Superior temporal gyrus (tissue), 1 donor: ENCODE results near the gene HIRA.

Experiments
- DNase-seq: peaks from one replicate; pipeline ENCODE4 v3.0.0-alpha.2; 2016; ENCODE audit errors: extremely low spot score

HIRA gene, protein sequence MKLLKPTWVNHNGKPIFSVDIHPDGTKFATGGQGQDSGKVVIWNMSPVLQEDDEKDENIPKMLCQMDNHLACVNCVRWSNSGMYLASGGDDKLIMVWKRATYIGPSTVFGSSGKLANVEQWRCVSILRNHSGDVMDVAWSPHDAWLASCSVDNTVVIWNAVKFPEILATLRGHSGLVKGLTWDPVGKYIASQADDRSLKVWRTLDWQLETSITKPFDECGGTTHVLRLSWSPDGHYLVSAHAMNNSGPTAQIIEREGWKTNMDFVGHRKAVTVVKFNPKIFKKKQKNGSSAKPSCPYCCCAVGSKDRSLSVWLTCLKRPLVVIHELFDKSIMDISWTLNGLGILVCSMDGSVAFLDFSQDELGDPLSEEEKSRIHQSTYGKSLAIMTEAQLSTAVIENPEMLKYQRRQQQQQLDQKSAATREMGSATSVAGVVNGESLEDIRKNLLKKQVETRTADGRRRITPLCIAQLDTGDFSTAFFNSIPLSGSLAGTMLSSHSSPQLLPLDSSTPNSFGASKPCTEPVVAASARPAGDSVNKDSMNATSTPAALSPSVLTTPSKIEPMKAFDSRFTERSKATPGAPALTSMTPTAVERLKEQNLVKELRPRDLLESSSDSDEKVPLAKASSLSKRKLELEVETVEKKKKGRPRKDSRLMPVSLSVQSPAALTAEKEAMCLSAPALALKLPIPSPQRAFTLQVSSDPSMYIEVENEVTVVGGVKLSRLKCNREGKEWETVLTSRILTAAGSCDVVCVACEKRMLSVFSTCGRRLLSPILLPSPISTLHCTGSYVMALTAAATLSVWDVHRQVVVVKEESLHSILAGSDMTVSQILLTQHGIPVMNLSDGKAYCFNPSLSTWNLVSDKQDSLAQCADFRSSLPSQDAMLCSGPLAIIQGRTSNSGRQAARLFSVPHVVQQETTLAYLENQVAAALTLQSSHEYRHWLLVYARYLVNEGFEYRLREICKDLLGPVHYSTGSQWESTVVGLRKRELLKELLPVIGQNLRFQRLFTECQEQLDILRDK

DNA sequence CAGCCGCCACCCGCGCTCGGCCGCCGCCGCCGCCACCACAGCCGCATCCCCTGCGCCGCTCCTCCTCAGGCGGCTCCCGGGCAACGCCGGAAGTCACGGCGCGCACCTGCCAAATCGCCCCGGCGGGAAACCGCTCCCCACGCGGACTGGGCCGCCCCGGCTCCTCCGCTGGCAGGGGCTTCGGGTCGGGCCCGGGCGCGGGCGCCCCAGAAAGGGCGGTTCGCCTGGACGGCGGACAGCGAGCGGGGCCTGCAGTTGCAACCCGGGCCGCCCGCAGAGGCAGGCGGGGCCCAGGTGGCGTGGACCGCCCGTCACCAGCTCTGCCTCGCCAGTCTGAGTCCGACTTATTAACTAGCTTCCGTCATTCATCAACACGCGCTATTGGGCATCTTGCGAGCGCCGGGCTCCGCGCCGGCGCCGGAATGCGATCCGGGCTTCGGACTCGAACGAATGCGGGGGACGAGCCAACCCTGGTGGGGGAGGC lies at the start of gene HIRA:
Gene HIRA (minus strand): TSS at position 85 of the 484 bp plus-strand sequence. CDS start 257 bp downstream, outside the sequence.
- peak; percentile 83 for DNase-seq

DNA sequence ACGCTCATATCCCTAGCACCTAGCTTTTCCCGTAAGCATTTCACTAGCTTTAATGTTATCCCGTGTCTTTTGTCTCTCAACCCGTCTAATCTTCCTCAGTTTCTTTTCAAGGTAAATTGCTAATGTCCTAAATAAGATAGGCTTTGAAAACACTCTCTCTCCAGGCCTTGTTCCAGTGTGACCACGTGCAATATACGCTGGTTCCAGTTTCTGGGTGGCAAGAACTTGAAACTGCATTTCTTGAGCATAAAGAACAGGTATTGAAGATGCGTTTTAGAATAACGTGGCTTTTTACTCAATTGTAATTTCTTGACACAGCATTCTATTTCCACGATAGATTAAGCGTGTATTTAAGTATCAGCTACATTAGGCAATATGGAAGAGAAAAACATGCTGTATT lies 49.3 kb upstream of the HIRA start:
- no peak for DNase-seq

DNA sequence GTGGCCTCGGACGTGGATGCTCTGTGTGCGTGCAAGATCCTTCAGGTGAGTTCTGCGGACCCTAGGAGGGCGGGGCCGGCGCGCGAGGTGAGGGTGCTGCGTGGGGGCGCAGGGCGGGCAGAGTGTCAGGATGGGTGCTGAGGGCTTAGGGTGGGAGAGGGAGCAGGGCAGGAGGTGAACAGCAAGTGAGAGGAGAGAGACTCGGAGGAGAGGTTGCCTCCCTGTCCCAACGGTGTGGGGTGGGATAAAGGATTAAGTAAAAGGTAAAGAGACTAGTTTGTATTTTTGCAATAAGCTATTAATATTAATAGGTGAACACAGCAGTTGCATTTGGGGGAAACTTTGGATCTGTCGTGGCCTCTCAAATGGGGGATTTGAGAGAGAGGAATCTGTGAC lies 48.6 kb upstream of the HIRA start:
- DNase-seq: no peak

DNA sequence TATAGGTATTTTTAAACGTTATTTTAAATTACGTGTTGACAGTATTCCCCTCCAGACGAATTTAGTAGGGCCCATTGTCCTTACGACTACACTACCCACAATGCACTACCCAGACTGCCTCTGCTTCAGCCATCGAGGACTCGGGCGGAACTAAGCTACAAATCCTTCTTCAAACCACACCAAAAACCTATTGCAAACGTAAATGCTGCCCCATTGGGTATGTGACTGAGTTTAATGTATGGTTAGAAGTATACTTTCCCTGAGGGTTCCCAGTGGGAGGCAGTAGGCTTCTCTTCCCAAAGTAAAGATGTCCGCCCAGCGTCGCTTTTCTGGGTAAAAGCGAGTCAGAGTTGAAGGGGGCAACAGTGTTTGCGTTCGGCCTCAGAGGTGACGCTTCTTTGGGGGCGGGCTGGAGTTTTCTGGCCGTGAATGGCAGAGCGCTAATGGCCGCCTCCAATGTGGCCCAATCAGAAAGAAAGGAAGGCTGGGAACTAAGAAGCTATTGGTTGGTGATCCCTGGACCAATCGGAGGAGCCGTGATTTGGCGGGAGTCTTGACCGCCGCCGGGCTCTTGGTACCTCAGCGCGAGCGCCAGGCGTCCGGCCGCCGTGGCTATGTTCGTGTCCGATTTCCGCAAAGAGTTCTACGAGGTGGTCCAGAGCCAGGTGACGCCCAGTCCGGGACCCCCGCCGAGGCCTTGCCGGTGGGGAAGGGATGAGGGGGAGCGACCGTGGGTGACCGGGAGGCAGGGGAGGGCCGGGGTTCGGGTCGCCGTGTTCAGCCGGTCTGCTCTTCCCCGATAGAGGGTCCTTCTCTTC lies 48.0 kb upstream of the HIRA start, which contains the start of gene CDC45:
Gene CDC45 (plus strand): TSS at position 566 of the 818 bp plus-strand sequence. CDS start 49 bp downstream, at position 615.
- DNase-seq: peak; percentile 99

DNA sequence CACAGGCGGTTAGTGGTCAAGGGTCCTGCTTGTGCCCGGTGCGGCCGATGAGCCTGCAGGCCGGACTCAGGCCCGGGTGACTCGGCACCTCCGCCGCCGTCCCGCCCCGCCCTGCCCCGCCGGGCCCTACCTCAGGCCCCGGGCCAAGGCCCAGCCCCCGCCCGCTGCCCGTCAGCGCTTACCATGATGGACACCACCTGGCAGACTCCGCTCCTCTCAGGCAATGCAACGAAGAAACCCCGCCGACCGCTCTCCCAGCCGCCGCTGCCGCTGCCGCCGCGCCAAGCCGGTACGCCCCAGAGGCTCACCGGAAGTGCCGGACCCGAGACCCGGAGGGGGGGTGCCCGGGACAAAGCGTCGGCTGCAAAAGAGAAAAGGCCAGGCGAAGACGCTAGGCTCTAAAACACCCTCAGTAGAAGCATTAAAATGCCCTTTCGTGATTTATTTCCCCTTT lies 47.4 kb upstream of the HIRA start, which contains the start of gene UFD1:
Gene UFD1 (minus strand): TSS at position 293 of the 454 bp plus-strand sequence. CDS start 108 bp downstream, at position 185.
- no peak for DNase-seq

DNA sequence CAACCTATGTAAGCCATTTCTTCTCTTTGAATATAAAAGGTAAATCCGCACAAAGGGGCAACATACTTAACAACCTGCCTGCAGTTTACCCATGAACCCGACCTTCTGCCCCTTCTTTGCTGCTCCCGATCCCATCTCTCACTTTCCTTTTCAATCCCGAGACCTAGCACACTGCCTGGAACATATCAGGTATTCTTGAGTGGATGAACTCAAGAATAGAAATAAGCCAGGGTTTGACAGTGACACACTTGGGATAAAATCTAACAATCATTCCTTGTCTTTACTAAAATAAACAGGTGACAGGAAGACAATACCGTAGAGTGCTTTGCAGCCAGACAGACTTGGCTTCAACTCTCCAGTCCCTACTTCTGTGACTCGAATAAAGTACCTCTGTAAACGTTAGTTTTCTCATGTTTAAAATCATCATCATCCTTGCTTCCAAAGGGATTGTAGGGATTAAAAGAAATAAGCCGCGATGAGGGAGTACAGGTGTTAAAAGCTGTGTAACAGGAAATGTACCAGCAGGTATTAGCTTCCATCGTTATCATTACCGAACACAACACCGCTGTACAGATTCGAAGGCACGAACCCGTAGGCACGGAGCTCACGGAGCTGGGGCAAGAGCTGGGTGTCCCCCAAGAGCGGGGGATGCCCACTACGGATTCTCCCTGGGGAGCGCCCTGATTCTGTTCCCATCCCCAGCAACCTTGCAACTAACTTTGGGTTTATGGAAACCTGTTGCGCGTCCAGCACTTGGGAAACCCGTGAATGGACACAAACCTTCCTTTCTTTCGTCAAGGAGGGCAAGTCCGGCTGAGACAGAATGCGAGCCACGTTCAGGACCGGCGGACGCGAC lies 46.7 kb upstream of the HIRA start:
- DNase-seq: no peak

DNA sequence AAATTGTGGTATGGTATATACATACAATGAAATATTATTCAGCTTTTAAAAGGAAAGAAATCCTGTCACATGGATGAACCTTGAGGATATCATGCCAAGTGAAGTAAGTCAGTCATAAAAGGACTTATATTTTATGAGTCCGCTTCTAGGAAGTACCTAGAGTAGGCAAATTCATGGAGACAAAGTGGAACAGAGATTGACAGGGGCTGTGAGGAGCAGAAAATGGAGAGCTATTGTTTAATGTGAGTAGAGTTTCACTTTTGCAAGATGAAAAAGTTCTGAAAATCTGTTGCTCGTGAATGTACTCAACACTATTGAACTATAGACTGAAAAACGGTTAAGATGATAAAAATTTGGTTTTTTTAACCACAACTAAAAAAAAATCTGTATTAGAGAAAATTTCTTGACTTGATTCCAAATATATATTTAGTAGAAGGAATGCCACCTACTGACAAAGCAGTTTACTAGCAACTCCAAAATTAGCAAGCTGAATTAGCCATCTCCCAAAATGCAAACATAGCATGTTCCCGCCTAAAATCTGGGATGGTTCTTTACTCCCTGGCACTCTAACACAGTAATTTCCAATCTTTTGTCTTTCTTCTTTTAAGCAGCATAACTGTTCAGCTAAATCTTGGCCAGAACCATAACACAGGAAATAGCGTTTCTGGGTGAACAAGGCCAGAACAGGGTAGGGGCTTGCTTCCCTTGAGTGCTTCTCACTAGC lies 46.0 kb upstream of the HIRA start:
- peak; percentile 12 for DNase-seq

DNA sequence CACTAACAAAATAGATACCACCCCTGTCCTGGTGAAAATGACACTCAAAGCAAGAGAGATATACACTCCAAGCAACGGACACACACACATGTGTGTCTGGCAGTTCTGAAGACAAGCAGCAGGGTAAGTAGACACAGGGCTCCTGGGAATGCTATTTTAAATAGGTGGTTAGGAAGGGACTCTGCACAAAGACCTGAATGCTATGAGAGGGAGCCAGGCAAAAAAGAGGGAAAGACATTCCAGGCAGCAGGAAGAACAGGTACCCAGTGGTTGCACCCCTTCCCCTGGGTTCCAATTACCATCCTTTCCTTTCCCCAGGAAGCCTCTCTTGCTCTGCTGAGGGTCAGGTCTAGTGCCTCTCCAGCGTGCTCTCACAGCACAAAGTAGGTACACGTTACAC lies 44.5 kb upstream of the HIRA start:
- no peak for DNase-seq

DNA sequence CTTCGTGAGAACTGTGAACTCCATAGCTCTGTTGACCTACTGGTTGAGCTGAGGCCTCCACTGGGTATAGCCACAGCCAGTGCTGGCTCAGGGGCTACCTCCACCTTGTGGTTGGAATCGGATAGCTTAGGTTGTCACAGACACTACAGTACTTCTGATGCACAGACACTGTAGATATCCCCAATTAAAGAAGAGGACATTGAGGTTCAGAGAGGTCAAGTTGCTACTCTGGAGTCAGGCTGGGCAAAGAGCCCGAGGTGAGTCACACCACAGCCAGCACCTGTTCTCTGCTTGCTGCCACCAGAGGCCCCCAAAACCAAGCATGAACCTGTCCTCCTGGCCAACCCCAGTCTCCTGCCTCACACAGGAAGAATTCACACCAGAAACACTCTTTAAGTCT lies 42.0 kb upstream of the HIRA start:
- no peak for DNase-seq

DNA sequence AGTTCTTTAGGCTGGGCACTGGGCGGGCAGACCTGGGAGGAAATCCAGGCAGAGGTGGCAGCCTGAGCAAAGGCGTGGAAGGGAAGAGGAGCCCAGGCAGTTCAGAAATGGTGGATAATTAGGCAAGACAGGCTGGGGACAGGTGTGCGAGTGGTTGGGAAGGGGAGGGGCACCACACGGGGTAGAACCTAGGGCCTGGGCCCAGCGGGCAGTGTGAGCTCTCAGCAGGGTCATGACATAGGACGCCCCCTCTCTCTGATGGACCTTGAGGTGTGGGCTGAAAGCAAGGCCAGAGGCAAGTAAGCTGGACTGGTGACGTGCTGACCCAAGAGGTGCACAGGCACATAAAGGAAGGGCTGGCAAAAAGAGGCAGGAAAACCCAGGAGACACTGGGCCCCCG lies 40.7 kb upstream of the HIRA start:
- DNase-seq: no peak

DNA sequence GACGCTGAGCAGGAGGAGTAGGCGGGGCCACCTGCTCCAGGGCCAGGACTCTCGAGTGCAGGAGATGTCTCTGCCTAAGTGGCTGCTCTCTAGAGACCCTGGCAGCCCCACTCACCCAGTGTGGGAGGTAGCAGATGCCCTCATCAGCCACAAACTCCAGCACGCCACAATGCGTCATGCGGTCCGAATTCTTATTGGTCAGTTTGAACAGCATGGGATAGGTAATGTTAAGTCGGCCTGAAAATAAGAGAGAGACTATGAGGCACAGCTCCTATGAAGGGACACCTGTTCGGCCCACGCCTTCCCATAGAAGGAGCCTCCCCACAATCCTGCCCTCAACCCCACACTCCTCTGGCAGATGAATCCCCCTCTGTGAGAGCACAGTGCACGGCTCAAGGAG lies 40.0 kb upstream of the HIRA start:
- no peak for DNase-seq

DNA sequence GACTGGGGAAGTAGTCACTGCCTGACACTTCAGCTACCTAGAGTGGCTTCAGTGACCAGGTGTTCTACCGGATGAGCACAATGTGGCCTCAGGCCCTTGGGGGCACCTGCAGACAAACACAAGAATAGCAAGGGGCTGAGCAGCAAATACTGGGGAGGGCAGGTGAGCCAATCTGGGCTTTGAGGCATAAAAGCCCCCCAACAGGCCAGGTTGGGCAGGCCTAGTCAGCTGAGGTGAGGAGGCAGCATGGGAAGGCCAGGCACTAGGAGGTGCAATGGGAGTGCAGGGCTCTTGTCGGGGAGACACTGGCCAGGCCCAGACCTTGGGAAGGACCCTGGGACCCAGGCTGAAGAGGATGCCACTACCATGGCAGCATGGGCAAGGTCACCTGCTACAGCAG lies 38.5 kb upstream of the HIRA start:
- DNase-seq: no peak

DNA sequence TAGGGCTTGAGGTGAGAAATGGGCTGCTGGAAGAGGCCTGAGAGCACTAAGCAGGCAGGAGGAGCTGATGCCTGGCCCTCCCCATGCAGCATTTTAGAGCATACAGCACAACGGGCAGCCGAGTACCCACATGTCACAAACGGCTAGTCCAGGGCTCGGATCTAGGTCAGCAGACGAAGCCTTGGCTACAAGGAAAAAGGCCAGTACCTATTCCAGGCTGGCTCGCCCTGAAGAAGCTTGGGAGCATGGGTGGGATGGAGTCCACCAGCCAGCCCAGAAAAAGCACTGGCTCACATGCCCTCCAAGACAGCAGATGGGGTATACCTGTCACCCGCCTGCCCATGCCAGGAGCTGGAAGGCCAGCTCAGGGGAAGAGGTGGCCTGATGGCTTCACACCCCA lies 37.9 kb upstream of the HIRA start:
- no peak for DNase-seq

DNA sequence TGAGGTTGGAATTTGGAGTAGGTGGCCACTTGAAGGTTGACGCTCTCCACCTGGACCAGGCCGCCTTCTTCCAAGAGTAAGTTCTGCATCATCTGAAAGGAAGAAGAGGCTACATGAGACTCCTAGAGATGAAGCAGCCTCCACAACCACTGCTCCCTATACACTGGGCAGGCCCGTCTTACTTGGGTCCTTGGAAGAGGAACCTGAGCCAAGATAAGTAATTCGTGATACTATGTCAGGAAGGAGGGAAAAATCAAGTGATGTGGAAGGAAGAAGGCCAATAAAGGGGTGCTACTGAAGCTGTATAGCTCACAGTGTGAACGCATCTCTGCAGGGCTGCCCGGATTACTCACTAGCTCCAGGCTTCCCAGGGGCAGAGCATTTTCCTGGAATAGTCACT lies 36.4 kb upstream of the HIRA start:
- no peak for DNase-seq

DNA sequence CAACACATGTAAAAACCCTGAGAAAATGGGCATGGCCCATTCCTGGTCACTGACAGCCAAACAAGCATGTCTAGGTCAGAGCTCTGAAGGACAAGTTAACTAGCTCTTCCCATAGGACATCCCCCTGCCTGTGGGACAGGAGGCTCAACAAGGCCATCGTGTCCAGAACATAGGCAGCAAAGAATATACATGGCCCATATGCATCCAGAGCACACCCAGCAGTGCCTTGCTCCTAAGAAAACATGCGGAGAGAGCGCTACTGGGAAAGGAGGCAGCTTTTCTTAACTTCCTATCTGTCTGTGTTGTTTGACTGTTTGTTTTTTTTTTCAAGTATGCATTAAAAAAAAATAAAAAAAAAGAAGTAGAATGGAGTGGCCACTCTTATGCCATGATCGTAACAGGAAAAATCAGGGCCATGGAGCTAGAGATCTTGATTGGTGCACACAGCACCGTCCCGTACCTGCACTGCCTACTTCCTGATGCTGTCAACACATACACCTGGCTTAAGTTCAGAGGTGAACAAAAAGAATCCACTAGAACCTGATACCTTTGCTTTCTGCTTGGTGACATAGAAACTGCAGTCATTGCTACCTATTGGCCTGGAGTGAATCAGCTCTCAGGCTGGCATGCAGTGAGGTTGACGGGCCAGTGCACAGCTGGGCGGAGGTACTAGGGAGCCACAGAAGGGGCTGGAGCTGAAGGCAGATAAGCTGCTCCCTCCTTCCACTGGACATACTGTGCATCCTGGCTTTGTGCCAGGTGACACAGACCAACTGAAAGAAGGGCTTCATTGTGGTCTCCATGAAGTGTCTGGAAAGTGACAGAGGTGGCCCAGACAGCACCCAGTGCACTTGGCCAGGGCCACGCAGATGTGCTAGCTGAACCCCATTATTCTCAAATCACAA lies 35.6 kb upstream of the HIRA start:
- DNase-seq: no peak

DNA sequence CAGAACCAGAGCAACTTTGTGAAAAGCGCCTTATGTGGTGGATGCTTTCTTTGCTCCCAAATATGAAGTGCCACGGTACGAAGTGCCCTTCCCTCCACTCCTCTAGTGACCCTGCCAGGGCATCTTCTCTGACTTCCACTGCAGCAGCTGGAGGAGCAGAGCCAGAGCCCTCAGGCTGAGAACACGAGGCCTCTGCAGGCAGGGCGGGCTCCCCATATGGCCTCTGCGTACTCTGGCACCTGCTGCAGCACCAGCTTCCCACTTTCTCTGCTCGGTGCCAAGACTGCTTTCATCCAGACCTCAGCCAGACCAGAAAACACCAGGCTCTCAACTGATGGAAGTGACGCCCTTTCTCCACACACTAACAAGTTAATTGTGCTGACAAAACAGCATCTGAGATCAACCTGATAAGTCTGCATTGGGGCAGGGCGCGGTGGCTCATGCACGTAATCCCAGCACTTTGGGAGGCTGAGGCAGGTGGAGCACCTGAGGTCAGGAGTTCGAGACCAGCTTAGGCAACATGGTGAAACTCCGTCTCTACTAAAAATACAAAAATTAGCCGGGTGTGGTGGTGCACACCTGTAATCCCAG lies 34.7 kb upstream of the HIRA start:
- DNase-seq: no peak

DNA sequence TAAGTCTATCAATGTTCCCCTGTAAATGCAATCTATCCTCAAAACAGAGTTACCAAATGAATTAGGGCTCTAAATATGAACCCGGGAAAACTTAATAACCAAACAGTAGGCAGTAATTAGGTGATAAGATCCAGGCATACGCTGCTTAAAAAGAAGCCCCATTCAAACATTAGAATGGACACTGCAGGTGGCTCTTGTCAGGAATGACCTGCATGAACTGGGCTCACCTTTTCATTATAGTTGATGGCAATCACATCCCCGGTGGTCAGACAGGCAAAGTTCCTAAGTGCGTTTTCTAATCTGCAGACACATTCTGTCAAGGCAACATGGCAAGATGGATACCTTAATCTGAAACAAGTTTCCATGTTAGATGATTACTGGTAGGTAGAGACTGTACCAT lies 33.4 kb upstream of the HIRA start:
- no peak for DNase-seq

DNA sequence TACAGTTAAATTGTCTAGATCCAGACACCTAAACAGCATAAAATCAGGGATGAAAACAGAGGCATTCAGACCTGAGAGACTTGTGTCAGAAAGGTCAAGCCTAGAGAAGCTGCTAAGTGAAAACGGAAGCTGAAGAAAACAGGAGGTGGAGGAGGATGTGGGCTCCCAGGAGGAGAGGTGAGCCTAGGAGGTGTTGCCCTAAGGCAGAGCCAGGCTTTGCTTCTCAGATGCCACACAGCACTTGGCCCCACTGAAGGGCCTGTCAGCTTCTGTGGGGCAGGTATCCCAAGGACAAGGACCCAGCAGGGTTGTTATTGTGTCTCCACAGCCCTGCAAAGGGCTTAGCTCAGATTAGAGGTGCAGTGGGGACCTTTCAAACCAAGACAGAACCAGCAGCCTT lies 33.0 kb upstream of the HIRA start:
- no peak for DNase-seq
